ENCODE data around the gene PDK3.

PDK3 gene

GRCh38 chrX:24464836-24465531, at the start of gene PDK3:
PDK3 (plus strand) TSS chrX:24465286; CDS start chrX:24465456, 170 bp downstream.
- DNase-seq (ENCODE audit: low read depth in 2 of 2), result peak; percentile 69 to 82

DNA sequence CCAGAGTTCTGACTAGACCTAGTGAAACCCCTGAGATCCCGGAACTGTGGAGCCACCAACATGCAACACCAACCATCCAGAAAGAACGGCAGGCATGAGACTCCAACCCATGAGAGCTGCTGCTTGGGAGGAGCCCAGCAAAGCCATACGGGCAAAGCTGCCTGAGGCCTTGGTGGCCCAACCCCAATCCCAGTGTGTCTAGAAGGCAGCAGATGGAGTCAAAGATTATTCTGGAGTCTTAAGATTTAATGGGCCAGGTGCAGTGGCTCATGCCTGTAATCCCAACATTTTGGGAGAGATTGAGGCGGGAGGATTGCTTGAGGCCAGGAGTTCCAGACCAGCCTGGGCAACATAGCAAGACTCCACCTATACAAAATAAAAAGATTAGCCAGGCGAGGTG, 49.2 kb upstream of the PDK3 start:
- DNase-seq (ENCODE audit: low read depth in 2 of 2), result no peak

DNA sequence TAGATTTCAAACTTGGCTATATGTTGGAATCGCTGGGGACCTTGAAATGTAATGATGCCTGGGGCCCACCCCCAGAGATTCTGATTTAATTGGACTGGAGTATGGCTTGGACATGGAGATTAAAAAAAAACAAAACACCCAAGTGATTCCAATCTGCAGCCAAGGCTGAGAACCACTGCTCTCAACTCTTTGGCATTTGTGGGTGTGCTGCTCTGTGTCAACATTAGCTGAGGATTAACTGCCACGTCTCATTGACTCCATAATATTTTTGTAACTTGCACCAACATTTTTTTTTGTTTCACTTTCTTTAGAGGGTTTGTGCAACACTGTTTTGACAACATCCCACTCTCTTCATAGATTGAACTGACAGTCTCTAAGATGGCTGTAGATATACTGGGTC, 41.1 kb upstream of the PDK3 start:
- DNase-seq (ENCODE audit: low read depth in 2 of 2), result no peak

- DNase-seq (ENCODE audit: low read depth in 2 of 2), result no peak
These were observed 40.1 kb upstream of the PDK3 start for GRCh38 chrX:24424948-24425347.

DNA sequence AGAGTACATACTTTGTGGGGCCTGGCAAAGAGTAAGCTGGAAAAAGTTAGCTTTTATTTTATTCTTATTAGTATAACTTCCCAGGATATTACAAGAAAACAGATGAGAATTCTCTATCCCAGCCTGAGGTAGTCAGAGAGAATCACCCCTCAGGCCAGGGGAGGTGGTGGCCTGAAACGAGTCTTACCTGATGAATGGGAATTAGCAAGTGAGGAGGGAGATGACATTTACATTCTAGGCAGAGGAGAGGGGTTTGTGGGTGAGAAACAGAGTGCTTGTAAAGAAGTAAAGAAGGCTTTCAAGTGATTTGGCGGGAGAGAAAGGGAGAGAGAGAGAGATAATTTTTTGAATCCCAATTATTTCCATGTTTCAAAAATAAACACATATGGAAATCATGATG, 39.3 kb upstream of the PDK3 start:
- DNase-seq (ENCODE audit: low read depth in 2 of 2), result no peak

GRCh38 chrX:24426340-24426913, 38.7 kb upstream of the PDK3 start:
- DNase-seq (ENCODE audit: low read depth in 2 of 2), result no peak

GRCh38 chrX:24426921-24427746, 38.0 kb upstream of the PDK3 start:
- no peak for DNase-seq (ENCODE audit: low read depth in 2 of 2)

DNA sequence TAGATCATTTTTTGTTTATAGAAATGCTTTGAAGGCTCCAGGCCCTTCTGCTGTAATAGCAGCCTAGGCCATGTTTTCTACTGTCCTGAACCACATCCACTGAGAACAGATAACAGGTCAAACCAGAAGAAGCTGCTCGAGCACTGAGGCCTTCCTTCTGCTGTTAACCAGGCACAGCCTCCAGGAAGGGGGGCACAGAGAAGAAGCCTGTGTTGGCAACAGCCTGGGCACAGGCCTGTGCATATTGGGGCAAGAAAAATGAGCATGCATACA, 37.4 kb upstream of the PDK3 start:
- DNase-seq (ENCODE audit: low read depth in 2 of 2), result no peak

GRCh38 chrX:24428516-24428915, 36.6 kb upstream of the PDK3 start:
- no peak for DNase-seq (ENCODE audit: low read depth in 2 of 2)

GRCh38 chrX:24435060-24435459, 30.0 kb upstream of the PDK3 start:
- no peak for DNase-seq (ENCODE audit: low read depth in 2 of 2)

GRCh38 chrX:24443918-24444317, 21.2 kb upstream of the PDK3 start:
- no peak for DNase-seq (ENCODE audit: low read depth in 2 of 2)

DNA sequence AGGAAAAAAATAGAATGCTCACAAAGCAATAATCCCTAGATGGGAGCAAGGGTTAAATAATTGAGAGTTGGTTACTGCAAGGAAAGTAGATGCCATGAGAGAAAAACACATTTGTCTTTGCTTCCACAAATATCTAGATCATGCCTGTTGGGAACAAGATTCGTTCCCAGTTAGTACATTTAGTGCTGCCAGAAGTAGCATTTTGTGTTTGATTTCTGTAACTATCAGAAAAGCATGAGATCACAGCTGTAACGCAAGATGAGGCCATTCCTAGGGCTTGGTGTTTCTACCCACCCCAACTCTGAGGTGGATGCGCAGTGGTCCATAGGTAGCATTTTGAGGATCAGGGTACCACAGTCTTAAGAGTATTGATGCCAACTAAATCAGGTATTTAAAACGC, 20.4 kb upstream of the PDK3 start:
- DNase-seq (ENCODE audit: low read depth in 2 of 2), result no peak

- no peak for DNase-seq (ENCODE audit: low read depth in 2 of 2)
These were observed 16.3 kb upstream of the PDK3 start for GRCh38 chrX:24448762-24449250.

DNA sequence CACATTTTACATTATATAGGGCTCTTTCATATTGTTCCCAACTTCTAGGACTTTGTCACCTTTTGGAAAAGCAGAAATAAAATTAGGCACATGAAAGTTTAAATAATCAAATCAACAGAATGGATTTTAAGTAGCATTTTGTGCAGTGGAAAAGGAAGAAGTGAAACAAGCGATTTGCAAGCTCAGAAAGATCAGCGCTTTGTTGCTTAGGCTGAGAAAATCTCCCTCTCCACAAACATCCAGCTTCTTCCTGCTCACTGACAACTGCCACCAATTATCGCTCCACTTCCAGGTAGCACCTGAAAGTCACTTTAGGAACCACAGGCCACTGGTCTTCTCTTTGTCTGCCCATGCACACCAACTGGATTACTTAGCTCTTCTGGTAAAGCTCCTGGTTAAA, 2.0 kb upstream of the PDK3 start:
- DNase-seq (ENCODE audit: low read depth in 2 of 2), result no peak

DNA sequence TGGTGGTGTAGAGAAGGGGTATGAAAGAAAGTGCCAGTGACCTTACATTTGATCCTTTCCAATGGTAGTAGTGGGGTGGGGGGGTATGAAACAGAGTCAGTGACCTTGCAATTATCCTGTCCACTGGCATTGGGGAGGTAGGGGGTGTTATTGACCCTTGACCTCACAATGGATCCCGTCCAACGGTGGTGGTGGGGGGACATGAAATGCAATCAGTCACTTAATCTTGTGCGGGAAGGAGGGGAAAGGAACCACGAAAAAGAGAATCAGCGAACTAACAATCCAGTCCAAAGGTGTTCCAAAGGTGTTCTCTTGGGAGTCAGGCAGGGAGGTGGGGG, 619 bp upstream of the PDK3 start:
- DNase-seq (ENCODE audit: low read depth in 2 of 2), result no peak

GRCh38 chrX:24465532-24465865, 413 bp downstream of the PDK3 start:
- DNase-seq (ENCODE audit: low read depth in 2 of 2), result peak in 1 of 2 donors; percentile 4

GRCh38 chrX:24466025-24466424, 939 bp downstream of the PDK3 start:
- DNase-seq (ENCODE audit: low read depth in 2 of 2), result no peak

- DNase-seq (ENCODE audit: low read depth in 2 of 2), result no peak
These were observed 3.2 kb downstream of the PDK3 start for GRCh38 chrX:24468245-24468644.

DNA sequence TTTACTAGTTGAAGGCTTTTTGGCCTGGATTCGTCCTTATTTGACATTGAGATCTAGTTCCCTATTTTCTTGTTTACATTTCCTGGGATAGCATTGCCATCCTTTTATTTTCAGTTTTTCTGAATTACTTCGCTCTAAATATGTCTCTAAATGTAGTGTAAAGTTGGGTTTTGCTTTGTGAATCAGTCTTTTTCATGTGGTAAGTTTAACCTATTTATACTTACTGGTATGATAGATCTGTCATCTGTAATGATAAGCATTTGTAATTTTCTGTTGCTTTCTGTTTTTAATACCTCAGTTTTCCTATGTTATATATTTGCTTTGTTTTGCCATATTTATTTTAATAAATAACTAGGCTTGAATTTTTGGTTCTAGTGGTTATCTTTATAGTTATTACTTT, 6.7 kb downstream of the PDK3 start:
- DNase-seq (ENCODE audit: low read depth in 2 of 2), result no peak

DNA sequence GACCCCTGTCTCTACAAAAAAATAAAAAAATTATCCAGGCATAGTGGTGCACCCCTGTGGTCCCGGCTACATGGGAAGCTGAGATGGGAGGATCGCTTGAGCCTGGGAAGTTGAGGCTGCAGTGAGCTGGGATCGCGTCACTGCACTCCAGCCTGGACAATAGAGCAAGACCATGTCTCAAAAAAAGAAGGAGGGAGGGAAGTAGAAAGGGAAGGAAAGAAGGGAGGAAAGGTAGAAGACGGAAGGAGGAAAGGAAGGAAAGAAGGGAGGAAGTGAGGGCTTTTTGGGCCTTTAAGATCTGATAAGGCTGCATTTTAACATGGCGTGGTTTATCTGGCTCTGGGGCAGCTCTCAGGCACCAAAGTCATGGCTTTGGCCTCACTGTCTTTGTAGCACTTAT, 10.4 kb downstream of the PDK3 start:
- no peak for DNase-seq (ENCODE audit: low read depth in 2 of 2)

GRCh38 chrX:24478509-24478908, 13.4 kb downstream of the PDK3 start:
- no peak for DNase-seq (ENCODE audit: low read depth in 2 of 2)

- peak; percentile 57 to 70 for DNase-seq (ENCODE audit: low read depth in 2 of 2)
These were observed 14.8 kb downstream of the PDK3 start for GRCh38 chrX:24479924-24480323.

DNA sequence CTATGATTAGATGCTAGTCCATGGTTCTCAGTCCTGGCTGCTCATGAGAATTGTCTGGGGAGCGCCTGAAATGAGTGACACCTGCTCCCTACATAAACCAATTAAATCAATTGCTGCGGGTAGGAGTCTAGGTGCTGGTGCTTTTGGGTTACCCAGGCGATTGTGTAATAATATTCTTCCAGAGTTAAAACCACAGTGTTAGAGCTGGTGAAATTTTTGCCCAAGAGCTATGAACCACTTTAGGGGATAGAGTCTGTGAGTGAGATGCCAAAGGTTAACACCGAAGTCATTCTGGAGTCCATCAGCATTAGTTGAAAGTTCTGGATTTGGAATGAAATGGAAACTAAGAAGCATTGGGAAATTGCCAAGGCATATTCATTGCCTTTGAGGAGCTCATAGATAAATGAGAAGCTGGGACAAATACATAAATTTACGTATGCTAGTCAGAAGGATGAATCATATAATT, 15.3 kb downstream of the PDK3 start:
- DNase-seq (ENCODE audit: low read depth in 2 of 2), result no peak

All from stimulated activated CD8-positive, alpha-beta memory T cell treated with anti-CD3 and anti-CD28 coated beads, Interleukin-7, amount 100 ng/mL, for 4 hours (primary cell).